ENCODE results near the gene SORBS2.

DNA sequence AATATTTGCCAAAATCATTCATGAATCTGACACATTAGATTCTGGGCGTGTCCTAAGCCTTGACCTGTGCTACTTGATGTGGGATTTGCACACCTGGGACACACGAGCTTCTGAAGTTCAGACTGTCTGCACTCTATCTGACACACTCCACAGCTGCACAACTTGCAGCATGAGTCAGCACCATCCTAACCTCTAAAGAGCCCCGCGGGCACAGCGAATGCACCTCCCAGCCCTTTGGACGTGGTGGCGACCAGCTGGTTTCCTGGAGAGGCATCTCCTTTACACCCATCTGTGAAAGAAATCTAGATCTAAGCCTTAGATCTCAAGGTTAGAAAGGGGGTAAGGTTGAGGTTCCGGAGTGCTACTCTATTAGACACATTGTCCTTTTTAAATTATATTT lies 69.2 kb downstream of the SORBS2 start:
- TF ChIP-seq EZH2 (IDR thresholded peaks at IDR 0.05; ENCODE audit: insufficient read depth, poor library complexity, severe bottlenecking) (no peak), EZH2phosphoT487 (IDR thresholded peaks at IDR 0.05; ENCODE audit: insufficient read depth, low read depth) (no peak)

Measured in GM23248 (cell line).